Colonic mucosa (tissue), 4 donors: ENCODE data around the gene ABHD10. TPM values are rescaled to one million over a fixed set of nuclear protein-coding genes. Genes with fewer than 3 reads are reported as not detected.
A peak's percentile ranks its signal among the peaks of the same experiment; 100 is the strongest.

Source experiments
- DNase-seq: peaks from one replicate; pipeline ENCODE4 v3.0.0-alpha.2; 2020
- H3K27ac ChIP-seq: fragments of 200-600 bp; one replicate; pipeline ENCODE4 v1.8.0; 2021
- H3K27me3 ChIP-seq: fragments of 200-600 bp; one replicate; pipeline ENCODE4 v1.8.0; 2021
- H3K36me3 ChIP-seq: fragments of 200-600 bp; one replicate; pipeline ENCODE4 v1.8.0; 2021
- H3K4me1 ChIP-seq: fragments of 200-600 bp; one replicate; pipeline ENCODE4 v1.8.0; 2021; ENCODE audit warnings: mild to moderate bottlenecking
- H3K4me3 ChIP-seq: fragments of 200-600 bp; one replicate; pipeline ENCODE4 v1.8.0; 2021
- H3K9ac ChIP-seq, 2 donors: one replicate each; pipeline ENCODE4 v1.7.0; 2013; ENCODE audit warnings: control low read depth in 2 of 2, low read depth in 2 of 2, low read length in 2 of 2
- H3K9me3 ChIP-seq: fragments of 200-600 bp; one replicate; pipeline ENCODE4 v1.8.0; 2021
- CTCF ChIP-seq: fragments of 200-600 bp; IDR thresholded peaks from one replicate; pipeline ENCODE4 v1.8.0; 2022; ENCODE audit warnings: antibody characterized with exemption, mild to moderate bottlenecking
- intact Hi-C: fragments of 100-400 bp; cut with DNase I; formaldehyde crosslinking; loops from one replicate; pipeline ENCODE4 v1.14.1; 2022
- total RNA-seq, 2 donors: library from RNA; stranded (reverse); fragmentation: NEBNext Ultra II Directional in 1 of 2; extraction: Animal tissue kit (Norgen Biotek cat#: 25700) in 1 of 2; gene quantifications; one replicate each; pipeline ENCODE4 v1.2.1, GENCODE V29; 2021
- donor health status: healthy.
- donor health status: DM: no; HTN: no; CAD: no.
- donor health status: DM: no; HTN: no; CAD: no.

ABHD10 gene
- total RNA-seq, 2 donors from 2014 or later, result 27.8 to 31.7 TPM

DNA sequence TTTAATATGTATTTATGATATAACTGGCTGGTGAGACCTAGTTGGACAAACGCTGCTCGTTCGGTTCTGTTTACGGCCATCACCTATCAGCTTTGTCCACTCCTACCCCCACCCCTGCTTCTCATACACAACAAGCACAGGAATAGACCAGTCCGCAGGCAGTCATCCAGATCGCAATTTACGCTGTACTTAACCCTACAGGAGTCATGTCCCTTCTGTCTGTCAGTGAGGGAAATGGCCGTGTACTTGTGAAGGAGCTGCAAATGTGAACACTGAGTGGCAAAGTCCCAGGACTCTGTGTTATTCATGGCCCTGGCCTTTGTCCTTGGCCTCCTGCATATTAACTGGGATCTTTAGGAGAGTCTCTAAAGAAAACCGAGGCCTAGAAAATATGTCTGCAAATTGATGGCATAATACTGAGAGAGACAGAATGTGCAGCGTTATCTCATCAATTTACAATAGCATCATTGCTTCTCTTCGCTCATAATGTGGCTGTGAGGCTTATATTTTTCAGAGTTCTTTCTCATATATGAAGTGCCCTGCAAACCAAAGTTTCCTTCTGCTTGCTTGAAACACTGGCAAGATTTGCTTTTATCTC, 7.2 kb upstream of the ABHD10 start:
- Histone ChIP-seq H3K9me3 (no peaks in the 10 kb centered on the region), H3K27me3 (no peaks in the 10 kb centered on the region), H3K9ac (no peak overlapping the region), H3K27ac (no peak overlapping the region), H3K4me1 (no peaks in the 10 kb centered on the region), H3K4me3 (no peak overlapping the region), H3K36me3 (no peaks in the 10 kb centered on the region)
- TF ChIP-seq CTCF, result no peak
- DNase-seq, result no peak
- intact Hi-C loops, result loop anchor here (10.0 kb wide), 1 partner anchor 107 kb away; no protein-coding TSS in a partner anchor

- no peaks in the 10 kb centered on the region for H3K4me1 ChIP-seq
- no peak for TF ChIP-seq CTCF
- no peak overlapping the region for H3K9ac ChIP-seq
- H3K27me3 ChIP-seq, result no peaks in the 10 kb centered on the region
- no peaks in the 10 kb centered on the region for H3K36me3 ChIP-seq
- DNase-seq, result no peak
- no peaks in the 10 kb centered on the region for H3K9me3 ChIP-seq
- intact Hi-C loops, result loop anchor here (10.0 kb wide), 1 partner anchor 108 kb away; no protein-coding TSS in a partner anchor
- no peak overlapping the region for H3K27ac ChIP-seq
- no peak overlapping the region for H3K4me3 ChIP-seq
Observed at GRCh38 chr3:111972891-111973290, 5.9 kb upstream of the ABHD10 start.

DNA sequence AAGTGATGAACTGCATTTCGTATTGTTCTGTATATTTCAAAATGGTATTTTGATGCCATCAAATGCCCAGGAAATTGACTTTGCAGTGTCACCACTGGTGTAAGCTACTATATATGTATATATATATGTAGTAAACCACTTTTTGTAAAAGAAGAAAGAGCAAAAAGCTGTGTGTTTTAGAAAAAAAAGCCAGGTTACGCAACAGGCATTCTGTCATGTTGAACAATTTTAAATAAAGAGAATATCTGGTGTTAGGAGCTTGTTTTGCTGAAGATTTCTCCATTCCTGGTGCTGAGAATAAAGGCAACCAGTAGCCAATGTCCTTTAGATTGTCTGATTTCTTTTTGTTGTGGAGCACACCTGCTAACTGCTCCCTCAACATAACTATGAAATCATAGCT, 3.7 kb upstream of the ABHD10 start:
- intact Hi-C loops, result loop anchor here (10.0 kb wide), 1 partner anchor 110 kb away; no protein-coding TSS in a partner anchor
- H3K27ac ChIP-seq, result no peak overlapping the region
- no peaks in the 10 kb centered on the region for H3K36me3 ChIP-seq
- no peak overlapping the region for H3K4me3 ChIP-seq
- no peak overlapping the region for H3K9ac ChIP-seq
- TF ChIP-seq CTCF, result no peak
- H3K27me3 ChIP-seq, result no peaks in the 10 kb centered on the region
- DNase-seq, result no peak
- H3K4me1 ChIP-seq, result no peaks in the 10 kb centered on the region
- H3K9me3 ChIP-seq, result no peaks in the 10 kb centered on the region

DNA sequence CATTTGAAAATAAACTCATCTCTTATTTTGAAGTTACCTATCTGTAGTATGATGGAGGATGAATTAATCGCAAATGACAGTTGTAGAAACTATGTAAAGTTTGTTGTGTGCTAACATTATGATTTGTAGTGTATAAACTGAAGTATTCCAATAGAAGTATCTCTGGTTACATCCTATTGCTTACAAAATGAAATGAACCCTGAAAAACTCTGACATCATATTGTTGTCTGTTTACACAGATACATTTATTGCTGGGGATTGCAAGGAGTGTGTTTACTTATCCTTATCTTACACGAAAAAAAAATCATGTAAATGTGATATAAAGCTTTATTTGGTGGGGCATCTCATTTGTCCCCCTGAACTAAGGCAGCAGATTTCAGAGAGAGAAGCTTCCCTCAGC, 2.6 kb upstream of the ABHD10 start:
- DNase-seq, result no peak
- H3K4me3 ChIP-seq, result no peak overlapping the region

GRCh38 chr3:111979434-111980038, 710 bp downstream of the ABHD10 start:
- Histone ChIP-seq H3K9ac (peak overlapping the region; percentile 77 to 80), H3K27me3 (no peaks in the 10 kb centered on the region), H3K4me3 (peak overlapping the region; percentile 68), H3K27ac (peak overlapping the region; percentile 64), H3K4me1 (peaks cover 9% of the 10 kb centered on the region), H3K9me3 (no peaks in the 10 kb centered on the region), H3K36me3 (no peaks in the 10 kb centered on the region)
- intact Hi-C loops, result loop anchor here (10.0 kb wide), 1 partner anchor 115 kb away; no protein-coding TSS in a partner anchor
- no peak for TF ChIP-seq CTCF
- DNase-seq, result no peak

More for the DNA sequence above, 2.6 kb upstream of the ABHD10 start:
- H3K36me3 ChIP-seq, result no peaks in the 10 kb centered on the region
- H3K9ac ChIP-seq, result no peak overlapping the region
- no peaks in the 10 kb centered on the region for H3K27me3 ChIP-seq
- no peaks in the 10 kb centered on the region for H3K9me3 ChIP-seq
- peaks cover 5% of the 10 kb centered on the region for H3K4me1 ChIP-seq
- intact Hi-C loops, result loop anchor here (10.0 kb wide), 1 partner anchor 111 kb away; no protein-coding TSS in a partner anchor
- no peak for TF ChIP-seq CTCF
- no peak overlapping the region for H3K27ac ChIP-seq
